Neural cell (in vitro differentiated cells): ENCODE data around the gene MEGF9.
A peak's percentile ranks its signal among the peaks of the same experiment; 100 is the strongest.

ENCODE experiments used
- CTCF ChIP-seq: fragments of 450-650 bp; IDR thresholded peaks from 2 replicates; pipeline ENCODE4 v1.5.1; 2014; ENCODE audit warnings: antibody characterized with exemption, mild to moderate bottlenecking, moderate library complexity; ENCODE audit not compliant: poor library complexity, severe bottlenecking
- EP300 ChIP-seq: fragments of 450-650 bp; conservative IDR thresholded peaks from 2 replicates; pipeline ENCODE4 v1.6.1; 2014; ENCODE audit warnings: antibody characterized with exemption, mild to moderate bottlenecking, moderate library complexity; ENCODE audit not compliant: poor library complexity, severe bottlenecking
- EZH2 ChIP-seq: fragments of 200-600, 300-800 bp; shearing (Covaris generic), sonication (generic); IDR thresholded peaks from 2 replicates; pipeline ENCODE4 v1.6.1; 2014; ENCODE audit warnings: antibody characterized with exemption, low read length, borderline replicate concordance, mild to moderate bottlenecking; ENCODE audit not compliant: insufficient read depth, poor library complexity, severe bottlenecking
- MXI1 ChIP-seq: fragments of 450-650 bp; conservative IDR thresholded peaks from 2 replicates; pipeline ENCODE4 v1.6.1; 2014; ENCODE audit warnings: antibody characterized with exemption, mild to moderate bottlenecking; ENCODE audit not compliant: poor library complexity, severe bottlenecking
- POLR2AphosphoS5 ChIP-seq: IDR thresholded peaks from 2 replicates; pipeline ENCODE4 v1.6.1; 2012
- RAD21 ChIP-seq: fragments of 450-650 bp; conservative IDR thresholded peaks from 2 replicates; pipeline ENCODE4 v1.6.1; 2014; ENCODE audit warnings: antibody characterized with exemption, mild to moderate bottlenecking, moderate library complexity
- TAF1 ChIP-seq: IDR thresholded peaks from 2 replicates; pipeline ENCODE4 v1.6.1; 2012; ENCODE audit warnings: low read depth

GRCh38 chr9:120619751-120620655 is 94.3 kb downstream of the MEGF9 start:
- TF ChIP-seq EZH2: no peak
- no peak for TF ChIP-seq POLR2AphosphoS5
- peak; percentile 80 for TF ChIP-seq CTCF
- TF ChIP-seq TAF1: no peak
- no peak for TF ChIP-seq MXI1
- peak; percentile 79 for TF ChIP-seq RAD21
- TF ChIP-seq EP300: no peak
